Coronary artery (tissue), 2 donors: Measurements from ENCODE around the gene HSFX4.
"Not testable (repeated sequence)": the region's sequence is repeated elsewhere in the genome, so short reads cannot be mapped to it uniquely, and the experiment has no call there.

ENCODE experiments used
- DNase-seq: peaks from one replicate; pipeline ENCODE4 v3.0.0-alpha.2; 2017; ENCODE audit warnings: low spot score
- H3K27ac ChIP-seq, 2 donors: fragments of 200-600 bp; sonication (generic); one replicate each; pipeline ENCODE4 v1.5.1; 2016 to 2019
- H3K4me3 ChIP-seq: fragments of 200-600 bp; sonication (generic); 2 replicates; pipeline ENCODE4 v1.5.1; 2016; ENCODE audit warnings: mild to moderate bottlenecking, moderate library complexity
- CTCF ChIP-seq: fragments of 200-600 bp; sonication (generic); IDR thresholded peaks from one replicate; pipeline ENCODE4 v1.5.1; 2019; ENCODE audit warnings: antibody characterized with exemption

HSFX4 gene

DNA sequence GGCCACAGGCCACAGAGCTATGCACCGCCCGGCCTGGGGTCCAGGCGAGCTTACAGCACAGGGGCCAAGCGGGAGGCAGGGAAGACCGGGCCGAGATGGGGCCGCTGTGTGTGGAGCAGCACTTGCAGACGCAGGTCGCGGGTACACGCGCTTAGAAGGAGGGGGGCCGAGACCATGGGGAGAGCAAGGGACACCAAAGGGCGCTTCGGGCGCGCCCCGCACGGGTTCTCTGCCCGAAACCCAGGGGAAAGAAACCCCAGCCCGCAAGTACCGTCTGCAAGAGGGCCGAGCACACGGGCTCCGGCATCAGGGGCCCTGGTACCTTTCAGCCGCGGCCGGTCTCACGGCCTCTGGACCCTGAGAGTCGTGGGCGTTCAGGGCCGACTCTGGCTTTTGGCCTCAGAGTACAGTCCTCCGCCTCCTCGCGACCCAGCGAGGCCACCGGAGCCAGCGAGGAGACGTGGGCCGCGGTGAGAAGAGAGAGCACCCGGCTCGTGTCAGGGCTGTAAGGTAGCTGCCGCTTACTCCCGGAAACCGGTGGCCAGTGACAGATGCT, 8.6 kb downstream of the HSFX4 start:
- DNase-seq = peak; percentile 74
- peak overlapping the region; percentile 76 for H3K4me3 ChIP-seq

DNA sequence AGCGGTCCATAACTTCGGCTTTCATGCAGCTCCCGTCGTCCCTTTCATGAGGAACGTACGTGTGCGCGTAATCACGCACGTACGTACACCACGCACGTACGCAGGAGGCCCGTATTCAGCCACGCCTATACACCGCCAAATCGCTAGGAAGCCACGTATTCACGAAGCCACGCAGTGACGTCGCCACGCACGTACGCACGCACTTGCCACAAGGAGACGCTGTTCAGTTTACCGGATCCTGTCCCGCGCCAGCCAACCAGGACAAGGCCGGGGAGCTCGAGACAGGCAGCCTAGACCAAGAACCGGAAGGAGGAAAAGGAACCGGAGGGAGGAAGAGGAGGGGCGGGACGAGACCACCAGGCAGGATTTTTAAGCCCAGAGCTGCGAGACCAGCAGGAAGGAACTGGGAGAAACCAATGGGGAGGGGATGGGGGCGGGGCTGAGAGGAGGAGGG, 9.1 kb downstream of the HSFX4 start, which contains the start of gene EOLA2:
Gene EOLA2, minus strand, starts transcription at position 65 of the 454 bp plus-strand sequence. CDS start 4,617 bp downstream, outside the sequence.
- peak within 1 kb of the TSS; percentile 94 to 98 for H3K27ac ChIP-seq

More for the DNA sequence above, 8.6 kb downstream of the HSFX4 start:
- no peak for TF ChIP-seq CTCF
- peak overlapping the region; percentile 94 to 98 for H3K27ac ChIP-seq

DNA sequence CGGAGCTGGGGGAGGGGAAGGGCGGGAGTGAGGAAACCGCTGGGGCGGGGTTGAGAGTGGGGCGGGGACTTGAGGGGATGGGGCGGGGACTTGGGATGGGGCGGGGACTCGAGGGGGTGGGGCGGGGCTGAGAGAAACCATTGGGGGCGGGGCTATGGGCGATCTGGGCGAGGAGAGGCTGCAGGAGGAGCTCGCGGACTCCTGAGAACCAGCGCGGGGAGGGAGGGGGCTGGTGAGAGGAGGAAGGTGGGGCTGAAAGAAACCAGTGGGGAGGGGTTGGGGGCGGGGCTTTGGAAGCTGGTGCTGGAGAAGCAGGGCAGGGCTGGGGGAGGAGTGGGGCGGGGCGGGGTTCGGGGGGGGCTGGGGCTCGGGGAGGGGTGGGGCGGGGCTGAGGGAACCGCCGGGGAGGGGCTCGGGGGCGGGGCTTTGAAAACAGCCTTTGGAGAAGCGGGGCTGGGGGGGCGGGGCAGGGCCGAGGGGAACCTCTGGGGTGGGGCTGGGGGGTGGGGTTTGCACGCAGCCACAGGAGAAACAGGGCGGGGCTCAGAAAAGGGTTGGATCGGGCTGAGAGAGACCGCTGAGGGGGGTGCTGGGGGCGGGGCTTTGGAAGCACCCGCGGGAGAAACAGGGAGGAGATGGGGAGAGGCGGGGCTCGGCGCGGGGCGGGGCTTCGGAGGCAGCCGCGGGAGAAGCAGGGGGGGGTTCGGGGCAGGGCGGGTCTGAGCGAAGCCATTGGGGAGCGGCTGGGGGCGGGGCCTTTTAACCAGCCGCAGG, 9.7 kb downstream of the HSFX4 start:
- no peak for TF ChIP-seq CTCF
- Histone ChIP-seq H3K27ac (peak overlapping the region; percentile 94 to 98), H3K4me3 (peak overlapping the region; percentile 76)
- peak; percentile 96 for DNase-seq

More for the DNA sequence above, 9.1 kb downstream of the HSFX4 start, which contains the start of gene EOLA2:
- peak; percentile 98 for DNase-seq
- peak; percentile 19 for TF ChIP-seq CTCF
- H3K4me3 ChIP-seq = peak within 1 kb of the TSS; percentile 76

DNA sequence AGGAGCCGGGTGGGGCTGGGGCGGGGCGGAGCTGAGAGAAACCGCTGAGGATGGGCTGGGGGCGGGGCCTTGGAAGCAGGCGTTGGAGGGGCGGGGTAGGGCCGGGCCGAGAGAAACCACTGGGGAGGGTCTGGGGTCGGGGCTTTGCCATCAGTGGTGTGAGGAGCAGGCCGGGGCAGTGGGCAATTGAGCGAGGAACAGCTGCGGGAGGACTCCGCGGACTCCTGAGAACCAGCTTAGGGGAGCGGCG, 10.2 kb downstream of the HSFX4 start:
- peak overlapping the region; percentile 86 to 98 for H3K27ac ChIP-seq
- no peak for TF ChIP-seq CTCF
- no peak for DNase-seq
- peak overlapping the region; percentile 76 for H3K4me3 ChIP-seq

DNA sequence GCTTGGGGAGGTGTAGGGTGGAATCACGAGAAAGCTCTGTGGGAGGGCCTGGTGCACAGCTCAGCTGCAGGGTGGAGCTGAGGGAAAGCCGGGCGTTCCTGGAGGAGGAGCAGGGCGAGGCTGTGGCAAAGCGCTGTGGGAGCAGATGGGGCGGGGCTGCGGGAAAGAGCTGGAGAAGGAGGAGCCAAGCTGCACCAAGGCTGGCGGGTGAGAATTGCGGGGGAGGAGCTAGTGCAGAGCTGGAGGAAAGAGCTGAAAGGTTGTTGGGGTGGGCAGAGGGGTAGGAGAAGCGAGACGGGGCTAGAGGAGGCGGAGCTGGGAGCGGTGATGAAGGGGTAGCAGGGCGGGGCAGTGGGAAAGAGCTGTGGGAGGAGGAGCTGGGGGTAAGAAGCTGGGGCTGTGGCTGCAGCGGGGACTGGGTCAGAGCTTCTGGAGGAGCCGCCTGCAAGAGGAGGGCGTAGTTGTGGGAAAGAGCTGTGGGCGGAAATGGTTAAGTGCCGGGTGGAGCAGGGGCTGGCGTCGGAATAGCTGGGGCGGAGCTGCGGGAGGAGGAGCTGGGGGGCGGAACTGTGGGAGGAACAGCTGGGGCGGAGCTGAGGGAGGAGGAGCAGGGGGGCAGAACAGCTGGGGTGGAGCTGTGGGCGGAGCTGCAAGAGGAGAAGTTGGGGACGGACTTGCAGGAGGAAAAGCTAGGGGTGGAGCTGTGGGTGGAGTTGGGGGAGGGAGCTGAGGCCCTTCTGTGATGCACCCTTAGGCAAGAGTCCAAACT, 10.7 kb downstream of the HSFX4 start:
- Histone ChIP-seq H3K4me3 (peak overlapping the region; percentile 76), H3K27ac (peak overlapping the region; percentile 86 to 98)
- no peak for TF ChIP-seq CTCF
- peak; percentile 97 for DNase-seq

DNA sequence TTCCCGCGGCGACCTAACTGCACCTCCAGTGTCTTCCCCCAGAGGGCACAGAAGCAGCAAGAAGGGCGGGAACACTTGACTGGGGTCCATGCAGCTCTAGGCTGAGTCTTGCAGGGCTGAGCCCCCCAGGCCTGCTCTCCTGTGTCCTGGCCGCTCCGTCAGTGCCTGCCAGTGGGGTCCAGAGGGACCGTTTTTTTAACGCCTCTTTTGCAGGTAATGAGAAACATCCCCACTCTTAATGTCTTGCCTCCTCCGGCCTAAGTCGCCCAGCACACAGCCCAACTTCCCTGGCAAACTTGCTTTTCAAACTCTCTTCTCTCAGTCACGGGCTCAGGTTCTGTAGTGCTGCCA, 11.3 kb downstream of the HSFX4 start:
- peak overlapping the region in 1 of 2 donors; percentile 98 for H3K27ac ChIP-seq
- H3K4me3 ChIP-seq = peak overlapping the region; percentile 31
- not testable (repeated sequence) for DNase-seq

- DNase-seq, H3K4me3 ChIP-seq, H3K27ac ChIP-seq: not testable (repeated sequence)
Measured at GRCh38 chrX:149945087-149945670, 15.8 kb downstream of the HSFX4 start.

DNA sequence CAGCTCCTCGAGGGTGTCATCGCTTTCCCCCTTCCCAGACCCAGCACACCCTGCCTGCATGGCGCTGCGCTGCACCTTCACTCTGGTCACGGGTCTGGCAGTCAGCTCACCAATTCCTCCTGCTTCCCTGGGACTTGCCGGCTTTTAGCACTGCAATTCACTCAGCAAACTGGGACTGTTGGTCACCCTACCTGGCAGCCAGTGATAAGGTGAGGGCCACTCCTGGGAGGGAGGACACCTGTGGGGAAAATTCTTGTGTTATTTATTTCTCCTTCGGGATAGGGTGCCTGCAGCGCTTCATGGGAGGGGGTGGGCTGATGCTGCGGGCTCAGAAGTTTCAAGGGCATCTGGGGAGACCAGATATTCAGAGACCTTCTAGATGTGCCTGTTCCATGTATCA, 16.4 kb downstream of the HSFX4 start:
- H3K4me3 ChIP-seq, DNase-seq, H3K27ac ChIP-seq: not testable (repeated sequence)

GRCh38 chrX:149946932-149947331, 17.6 kb downstream of the HSFX4 start:
- not testable (repeated sequence) for DNase-seq, H3K27ac ChIP-seq, H3K4me3 ChIP-seq
